ENCODE results near the gene BCL6.

The BCL6 gene

DNA sequence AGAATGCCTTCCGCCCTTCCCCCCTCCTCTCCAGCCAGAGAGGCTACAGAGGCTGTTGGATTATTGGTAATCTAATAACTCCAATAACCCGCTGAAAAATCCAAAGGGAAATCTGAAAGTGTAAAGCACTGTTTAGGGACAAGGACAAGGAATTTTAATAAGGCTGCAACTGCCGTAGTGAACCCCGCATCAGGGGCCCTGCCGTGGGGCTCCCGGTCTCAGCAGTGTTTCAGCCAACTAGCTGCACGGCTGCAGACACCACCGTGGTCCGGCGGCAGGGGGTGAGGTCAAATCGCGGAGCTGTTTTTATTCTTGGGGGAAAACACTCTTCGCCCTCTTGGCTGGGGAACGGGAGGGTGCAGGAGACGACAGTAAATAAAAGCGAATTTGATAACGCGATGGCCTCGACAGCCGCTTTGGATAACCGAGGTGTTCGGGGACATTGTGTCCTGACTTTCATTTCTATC is 6.1 kb downstream of the BCL6 start:
- no peak for DNase-seq (ENCODE audit: low spot score)

DNA sequence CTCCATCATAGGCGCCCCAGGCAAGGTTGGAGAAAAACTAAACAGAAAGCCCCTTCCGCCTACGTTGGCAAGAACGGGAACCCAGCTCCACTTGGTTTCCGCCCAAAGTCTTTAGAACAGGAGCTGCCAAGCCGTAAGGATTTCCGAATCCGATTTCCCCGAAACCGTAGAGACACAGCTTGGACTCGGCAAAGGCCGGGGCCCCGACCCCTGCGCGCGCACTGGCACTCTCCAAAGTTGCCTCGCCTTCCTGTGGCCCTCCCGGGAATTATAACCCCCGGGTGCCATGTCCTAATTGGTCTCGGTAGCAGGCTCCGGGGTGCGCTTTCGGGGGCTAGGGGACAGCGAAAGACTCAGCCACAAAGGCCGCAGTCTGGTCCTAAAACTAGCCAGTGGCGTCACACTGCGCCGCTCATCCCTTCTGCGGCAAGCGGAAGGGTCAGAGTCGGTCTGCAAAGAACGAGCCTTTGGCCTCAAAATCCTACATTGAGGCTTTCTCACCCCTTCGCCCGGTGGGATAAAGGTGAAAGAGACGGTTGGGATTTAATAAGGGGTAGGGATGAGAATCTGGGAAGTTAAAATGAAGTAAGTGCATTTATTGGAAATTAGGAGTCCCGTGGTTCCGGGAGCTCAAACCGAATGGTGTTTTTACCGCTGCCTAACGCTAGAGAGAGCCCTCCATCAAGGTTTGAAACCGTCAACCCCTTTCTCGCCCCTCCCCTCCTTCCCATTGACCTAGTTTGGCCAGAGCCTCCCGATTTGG is 6.8 kb downstream of the BCL6 start:
- DNase-seq (ENCODE audit: low spot score) = peak; percentile 96

GRCh38 chr3:187738071-187738330 is 7.3 kb downstream of the BCL6 start:
- peak; percentile 56 for DNase-seq (ENCODE audit: low spot score)

GRCh38 chr3:187737368-187738070 is 7.7 kb downstream of the BCL6 start:
- no peak for DNase-seq (ENCODE audit: low spot score)

DNA sequence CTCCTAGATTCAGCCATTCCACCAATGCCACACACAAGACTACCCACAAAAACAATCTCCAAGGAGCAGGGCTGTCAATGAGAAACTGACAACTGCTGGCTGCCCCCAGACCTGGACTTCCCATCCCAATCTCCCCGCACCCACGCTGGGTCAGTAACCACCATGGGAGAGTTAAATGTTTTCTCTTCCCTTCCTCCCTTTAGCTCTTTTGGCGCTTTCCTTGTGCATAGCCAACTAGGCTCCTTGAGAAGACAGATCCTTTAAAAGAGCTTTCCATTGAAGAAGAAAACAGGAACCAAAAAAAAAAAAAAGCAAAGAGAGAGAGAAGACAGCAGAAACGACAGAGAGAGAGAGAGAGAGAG is 8.3 kb downstream of the BCL6 start:
- no peak for DNase-seq (ENCODE audit: low spot score)

DNA sequence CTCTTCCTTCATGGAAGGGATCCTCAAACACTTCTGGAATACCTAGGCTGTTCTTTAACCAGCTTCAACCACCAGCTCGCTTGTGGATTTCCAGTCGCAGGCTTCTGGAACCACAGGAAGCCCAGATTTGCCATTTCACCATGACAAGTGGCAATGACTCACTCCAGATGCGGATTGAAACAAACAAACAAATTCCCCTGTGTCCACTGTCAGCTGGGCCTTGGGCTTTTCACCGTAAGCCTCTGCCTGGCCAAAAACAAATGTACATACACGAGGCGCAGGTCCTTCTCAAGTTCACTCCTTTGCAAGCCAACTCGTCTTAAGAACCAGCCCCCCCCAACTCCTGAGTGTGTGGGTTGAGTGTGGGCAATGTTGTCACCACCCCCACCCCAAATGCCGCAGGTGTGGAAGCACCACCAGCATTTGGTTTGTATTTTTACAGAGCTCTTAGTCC is 8.8 kb downstream of the BCL6 start:
- peak; percentile 41 for DNase-seq (ENCODE audit: low spot score)

DNA sequence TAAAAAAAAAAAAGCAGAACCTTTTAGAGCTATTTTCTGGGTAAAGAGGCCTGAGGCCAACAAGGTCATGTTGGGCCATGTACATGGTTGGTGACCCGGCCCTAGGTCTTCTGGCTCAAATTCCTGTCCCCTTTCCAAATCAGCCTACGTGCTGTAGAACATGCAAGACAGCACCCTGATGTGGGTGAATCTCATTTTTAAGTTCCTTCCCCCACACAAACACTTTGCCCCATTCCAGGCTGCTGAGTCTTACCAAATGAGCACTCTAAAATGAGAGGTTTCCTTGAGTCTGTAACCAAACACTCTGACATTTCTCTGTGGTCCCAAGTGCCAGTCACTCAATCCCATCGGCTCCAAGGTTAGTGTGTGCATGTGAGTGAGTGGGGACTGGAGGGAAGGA is 9.4 kb downstream of the BCL6 start:
- no peak for DNase-seq (ENCODE audit: low spot score)

DNA sequence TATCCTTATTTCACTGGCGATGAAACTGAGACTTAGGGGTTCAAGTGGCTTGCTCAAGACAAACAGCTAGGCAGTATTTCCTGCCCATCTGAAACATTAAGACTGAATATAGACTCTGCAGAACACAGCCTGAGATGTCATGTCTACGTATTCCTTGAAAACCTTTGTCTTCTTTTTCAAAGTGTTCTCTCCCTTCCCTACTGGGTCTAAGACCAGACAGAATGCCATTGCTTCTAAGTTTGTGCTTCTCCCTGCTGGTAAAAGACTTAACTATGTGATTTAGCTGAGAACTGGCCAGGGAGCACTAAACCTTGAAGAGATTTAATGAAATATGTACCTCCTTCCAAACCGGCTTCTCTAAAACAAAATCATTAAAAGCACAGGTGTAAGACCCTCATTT is 9.9 kb downstream of the BCL6 start:
- DNase-seq (ENCODE audit: low spot score) = no peak

DNA sequence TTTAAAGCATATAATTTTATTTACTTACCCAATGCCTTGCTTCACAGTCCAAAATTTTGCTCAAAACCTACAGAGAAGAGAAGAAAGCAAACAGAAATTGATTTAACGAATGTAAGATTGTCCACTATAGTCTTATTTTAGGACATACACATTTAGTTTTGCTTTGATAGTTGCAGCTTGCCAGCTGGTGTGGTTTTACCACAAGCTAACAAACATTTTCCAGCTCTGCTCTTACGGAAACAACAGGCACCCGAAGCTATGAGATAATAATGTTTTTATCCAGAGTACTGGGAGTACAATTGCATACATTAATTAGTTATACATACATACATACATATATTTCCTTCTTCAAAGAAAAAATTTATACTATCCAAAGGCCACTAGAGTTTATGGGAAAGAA is 10.4 kb downstream of the BCL6 start:
- DNase-seq (ENCODE audit: low spot score) = no peak

GRCh38 chr3:187733371-187733770 is 11.9 kb downstream of the BCL6 start:
- no peak for DNase-seq (ENCODE audit: low spot score)

GRCh38 chr3:187729598-187729997 is 15.7 kb downstream of the BCL6 start:
- no peak for DNase-seq (ENCODE audit: low spot score)

DNA sequence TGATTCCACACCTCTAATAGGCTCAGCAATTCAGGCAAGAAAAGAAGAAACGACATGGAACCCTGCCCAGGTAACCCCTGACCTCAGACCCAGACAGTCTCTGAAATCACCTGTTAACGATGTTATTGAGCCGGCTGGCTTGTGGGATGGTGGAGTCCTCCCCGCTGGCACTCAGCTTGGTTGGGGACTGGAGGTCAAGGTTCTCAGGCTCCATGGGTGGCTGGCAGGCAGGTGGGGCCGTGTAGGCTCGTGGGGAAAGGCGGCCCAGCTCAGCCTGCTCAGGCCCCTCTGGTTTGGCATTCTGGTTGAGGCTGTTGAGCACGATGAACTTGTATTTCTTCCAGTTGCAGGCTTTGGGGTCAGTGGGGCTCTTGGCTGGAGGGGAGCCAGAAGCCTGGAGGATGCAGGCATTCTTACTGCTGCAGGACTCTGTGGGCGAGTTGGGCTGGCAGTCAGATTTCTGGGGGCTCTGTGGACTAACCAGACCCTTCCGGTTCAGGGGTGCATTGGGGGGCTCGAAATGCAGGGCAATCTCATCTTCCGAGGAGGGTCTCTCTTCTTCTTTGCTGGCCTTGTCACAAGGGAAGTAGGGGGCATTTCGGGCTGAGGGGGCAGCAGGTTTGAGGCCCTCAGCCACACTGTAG is 16.2 kb downstream of the BCL6 start:
- DNase-seq (ENCODE audit: low spot score) = no peak

- DNase-seq (ENCODE audit: low spot score) = no peak
Observed at GRCh38 chr3:187728248-187728647, 17.0 kb downstream of the BCL6 start.

DNA sequence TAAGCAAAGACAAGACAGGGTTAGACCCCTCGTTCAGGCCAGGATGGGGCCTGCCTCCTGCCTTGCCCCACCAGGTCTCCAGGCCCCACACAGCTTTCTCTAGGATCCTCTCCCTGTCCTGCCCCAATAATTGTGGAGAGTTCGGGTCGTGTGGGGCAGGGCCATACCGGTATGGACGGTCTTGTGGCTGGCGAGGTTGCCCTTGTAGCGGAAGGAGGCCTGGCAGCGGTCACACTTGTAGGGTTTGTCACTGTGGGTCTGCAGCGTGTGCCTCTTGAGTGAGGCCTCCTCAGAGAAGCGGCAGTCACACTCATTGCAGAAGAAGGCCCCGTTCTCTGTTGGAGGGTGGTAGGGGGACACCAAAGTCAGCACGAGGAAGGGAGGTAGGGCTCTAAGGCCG is 18.7 kb downstream of the BCL6 start:
- no peak for DNase-seq (ENCODE audit: low spot score)

GRCh38 chr3:187725653-187726370 is 19.5 kb downstream of the BCL6 start:
- no peak for DNase-seq (ENCODE audit: low spot score)

DNA sequence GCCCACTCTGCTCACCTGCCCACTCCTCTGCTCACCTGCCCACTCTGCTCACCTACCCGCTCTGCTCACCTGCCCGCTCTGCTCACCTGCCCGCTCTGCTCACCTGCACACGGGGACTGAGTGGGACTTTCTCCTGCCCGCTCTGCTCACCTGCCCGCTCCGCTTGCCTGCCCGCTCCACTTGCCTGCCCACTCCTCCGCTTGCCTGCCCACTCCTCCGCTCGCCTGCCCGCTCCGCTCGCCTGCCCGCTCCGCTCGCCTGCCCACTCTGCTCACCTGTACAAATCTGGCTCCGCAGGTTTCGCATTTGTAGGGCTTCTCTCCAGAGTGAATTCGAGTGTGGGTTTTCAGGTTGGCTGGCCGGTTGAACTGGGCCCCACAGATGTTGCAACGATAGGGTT is 20.0 kb downstream of the BCL6 start:
- no peak for DNase-seq (ENCODE audit: low spot score)

DNA sequence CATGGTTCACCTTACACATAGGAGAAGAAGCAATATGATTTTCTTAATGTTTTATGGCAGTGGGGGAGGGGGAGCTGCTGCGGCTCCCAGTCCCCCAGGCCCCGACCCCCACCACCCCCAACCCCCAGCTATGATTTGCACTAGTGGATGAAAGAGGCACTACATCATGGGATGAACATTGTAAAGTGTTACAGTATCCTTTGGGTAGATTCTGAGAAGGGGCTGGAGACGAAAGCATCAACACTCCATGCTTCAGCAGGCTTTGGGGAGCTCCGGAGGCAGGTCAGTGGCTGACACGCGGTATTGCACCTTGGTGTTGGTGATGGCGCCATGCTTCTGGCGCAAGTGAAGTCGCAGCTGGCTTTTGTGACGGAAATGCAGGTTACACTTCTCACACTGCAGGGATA is 23.1 kb downstream of the BCL6 start:
- no peak for DNase-seq (ENCODE audit: low spot score)

DNA sequence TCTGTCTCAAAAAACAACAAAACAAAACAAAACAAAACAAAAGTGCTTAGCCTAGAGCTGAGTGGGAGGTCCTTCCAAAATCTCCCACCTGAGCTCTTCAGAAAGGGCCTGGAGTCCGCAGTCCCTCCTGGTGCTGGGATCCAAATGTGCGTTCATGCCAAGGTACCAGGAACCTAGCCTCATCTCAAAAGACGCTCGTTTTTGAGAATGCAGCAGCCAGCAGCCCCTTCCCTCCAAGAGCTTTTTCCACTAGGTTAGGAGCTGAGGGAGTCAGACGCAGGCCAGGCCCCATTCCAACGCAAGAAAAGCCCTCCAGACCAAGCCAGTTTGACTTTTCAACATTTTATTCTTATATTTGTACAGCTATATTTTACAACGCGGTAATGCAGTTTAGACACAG is 24.2 kb downstream of the BCL6 start:
- DNase-seq (ENCODE audit: low spot score) = no peak

DNA sequence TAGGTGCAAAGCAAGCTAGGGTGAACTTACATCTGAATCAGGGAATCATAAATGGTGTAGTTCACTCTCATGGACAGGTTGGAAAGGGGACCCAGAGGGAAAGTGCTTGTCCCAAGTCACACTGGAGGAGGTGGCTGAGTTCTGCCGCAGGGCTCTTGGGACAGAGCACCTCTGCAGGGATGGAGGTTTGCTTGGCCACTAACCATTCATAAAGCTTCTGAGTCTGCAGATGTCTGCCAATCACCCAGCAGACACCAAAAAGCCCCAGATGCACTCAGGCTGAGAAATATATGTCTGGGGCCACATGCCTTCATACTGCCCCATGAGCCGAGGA is 25.0 kb downstream of the BCL6 start:
- DNase-seq (ENCODE audit: low spot score) = no peak

GRCh38 chr3:187719628-187720336 is 25.5 kb downstream of the BCL6 start:
- peak; percentile 54 for DNase-seq (ENCODE audit: low spot score)

DNA sequence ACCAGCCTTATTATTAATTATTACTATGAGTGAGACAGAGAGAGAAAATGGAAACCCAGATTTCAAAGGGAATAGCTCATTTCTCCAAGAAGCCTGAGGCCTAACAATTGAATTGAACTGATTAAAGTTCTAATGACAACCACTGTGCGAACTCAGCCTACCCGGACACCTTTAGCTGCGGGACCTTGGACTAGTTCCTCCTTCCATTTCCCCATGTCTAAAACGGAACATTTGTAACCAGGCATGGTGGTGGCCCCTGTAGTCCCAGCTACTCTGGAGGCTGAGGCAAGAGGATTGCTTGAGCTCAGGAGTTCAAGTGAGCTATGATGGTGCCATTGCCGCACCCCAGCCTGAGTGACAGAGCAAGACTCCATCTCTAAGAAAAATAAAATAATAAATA is 26.5 kb downstream of the BCL6 start:
- no peak for DNase-seq (ENCODE audit: low spot score)

DNA sequence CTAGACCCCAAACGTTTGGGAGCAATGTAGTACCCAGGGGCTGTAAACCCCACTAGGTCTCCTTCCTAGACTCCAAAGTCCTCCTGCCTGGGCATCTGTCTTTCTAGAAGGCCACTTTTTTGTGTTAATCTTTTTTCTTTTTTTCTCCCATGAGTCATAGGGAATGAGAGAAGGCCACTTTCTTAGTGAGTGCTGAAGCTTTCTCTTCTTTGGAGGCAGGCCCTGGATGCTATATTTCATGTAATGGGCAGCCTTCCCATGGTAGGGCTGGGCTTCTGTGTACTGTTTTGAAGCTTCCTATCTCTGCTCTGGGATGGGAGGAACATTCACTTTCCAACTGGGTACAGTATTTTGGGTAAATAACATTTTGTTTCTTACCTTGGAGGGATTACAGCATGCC is 27.7 kb downstream of the BCL6 start:
- DNase-seq (ENCODE audit: low spot score) = no peak

Data from pons (tissue), 1 donor.